Kidney (tissue), 14 donors: ENCODE results near the gene GFPT2. TPM values are rescaled to one million over a fixed set of nuclear protein-coding genes. Genes with fewer than 3 reads are reported as not detected.
A peak's percentile ranks its signal among the peaks of the same experiment; 100 is the strongest.

Experiments used
- DNase-seq, 5 donors: peaks; one replicate each; pipeline ENCODE4 v3.0.0-alpha.2; 2013 to 2020
- FAIRE-seq: peaks from 2 replicates; lab custom pipeline; 2012; peaks lifted over from hg19 to GRCh38; lab: Jason Lieb, UNC
- H3K27ac ChIP-seq, 2 donors: one replicate each; pipeline ENCODE4 v1.7.0; 2013; ENCODE audit warnings: low read depth in 2 of 2, low read length in 2 of 2, inconsistent platforms in 1 of 2
- H3K27me3 ChIP-seq: one replicate; pipeline ENCODE4 v1.7.1; 2013; ENCODE audit warnings: low read length, inconsistent platforms; ENCODE audit not compliant: control insufficient read depth, insufficient read depth
- H3K36me3 ChIP-seq, 3 donors: one replicate each; pipeline versions ENCODE4 v1.7.0 to v1.7.1; 2013; ENCODE audit warnings: low read length in 3 of 3, control low read depth in 1 of 3, inconsistent platforms in 1 of 3; ENCODE audit not compliant: insufficient read depth in 3 of 3, control insufficient read depth in 2 of 3
- H3K4me1 ChIP-seq, 3 donors: one replicate each; pipeline versions ENCODE4 v1.7.0 to v1.7.1; 2013; ENCODE audit warnings: low read length in 3 of 3, inconsistent platforms in 1 of 3, low read depth in 1 of 3; ENCODE audit not compliant: control insufficient read depth in 2 of 3, insufficient read depth in 2 of 3
- H3K4me3 ChIP-seq, 3 donors: one replicate each; pipeline versions ENCODE4 v1.7.0 to v1.8.1; 2013; ENCODE audit warnings: low read length in 3 of 3, control low read depth in 1 of 3, inconsistent platforms in 1 of 3
- H3K9ac ChIP-seq, 3 donors: one replicate each; pipeline versions ENCODE4 v1.7.0 to v1.7.1; 2013; ENCODE audit warnings: low read length in 3 of 3, control low read depth in 1 of 3, inconsistent platforms in 1 of 3
- H3K9me3 ChIP-seq, 3 donors: one replicate each; pipeline versions ENCODE4 v1.7.0 to v1.7.1; 2013; ENCODE audit warnings: low read length in 3 of 3, control low read depth in 1 of 3, inconsistent platforms in 1 of 3; ENCODE audit not compliant: control insufficient read depth in 2 of 3, insufficient read depth in 1 of 3
- CTCF ChIP-seq: IDR thresholded peaks from 3 replicates; pipeline ENCODE4 v1.5.1; 2012; ENCODE audit warnings: mild to moderate bottlenecking, moderate library complexity, borderline replicate concordance; ENCODE audit not compliant: insufficient read depth; ENCODE audit errors: extremely low read depth
- intact Hi-C: fragments of 100-400 bp; cut with DNase I; formaldehyde crosslinking; loops from one replicate; pipeline ENCODE4 v1.11.1; 2022
- polyA plus RNA-seq: library from polyadenylated mRNA; stranded (reverse); fragments of 350-450 nt; fragmentation: Illumina TruSeq; extraction: RNeasy Lipid Tissue Mini Kit (QIAGEN cat#74804); gene quantifications from one replicate; pipeline ENCODE4 v1.2.3, GENCODE V29; 2014; ENCODE audit warnings: low read depth, low replicate concordance; ENCODE audit not compliant: insufficient read depth
- total RNA-seq: library from RNA; stranded (reverse); fragmentation: NEBNext Ultra II Directional; extraction: Animal tissue kit (Norgen Biotek cat#: 25700); gene quantifications from one replicate; pipeline ENCODE4 v1.2.1, GENCODE V29; 2021
- donor health status: control.
- donor health status: control.
- donor health status: control.
- donor health status: control.
- donor health status: control.
- donor health status: DM: yes; HTN: yes; CAD: no.
- donor health status: Normal renal cell carcinoma (clear cell type).

The GFPT2 gene
- total and polyA plus RNA-seq, 2 donors from 2014 or later = 2.7 to 15.9 TPM

GRCh38 chr5:180339583-180340183 is 13.5 kb downstream of the GFPT2 start:
- H3K9ac ChIP-seq = no peak overlapping the region
- H3K27me3 ChIP-seq = no peaks in the 10 kb centered on the region
- H3K36me3 ChIP-seq = no peaks in the 10 kb centered on the region
- intact Hi-C loops = no loop called here
- DNase-seq = peak in 1 of 5 donors; percentile 37
- H3K27ac ChIP-seq = no peak overlapping the region
- H3K9me3 ChIP-seq = no peaks in the 10 kb centered on the region
- H3K4me1 ChIP-seq = no peaks in the 10 kb centered on the region
- no peak for TF ChIP-seq CTCF
- no peak for FAIRE-seq
- no peak overlapping the region for H3K4me3 ChIP-seq

- FAIRE-seq (no peak), DNase-seq (peak in 1 of 5 donors; percentile 22)
- Histone ChIP-seq H3K9me3 (no peaks in the 10 kb centered on the region), H3K9ac (no peak overlapping the region), H3K36me3 (no peaks in the 10 kb centered on the region), H3K4me1 (no peaks in the 10 kb centered on the region), H3K4me3 (no peak overlapping the region), H3K27ac (no peak overlapping the region), H3K27me3 (no peaks in the 10 kb centered on the region)
- intact Hi-C loops = no loop called here
- no peak for TF ChIP-seq CTCF
These were observed 15.0 kb downstream of the GFPT2 start for GRCh38 chr5:180338001-180338707.

GRCh38 chr5:180336234-180337020 is 16.7 kb downstream of the GFPT2 start:
- H3K9ac ChIP-seq = no peak overlapping the region
- no peak for TF ChIP-seq CTCF
- no peaks in the 10 kb centered on the region for H3K27me3 ChIP-seq
- H3K27ac ChIP-seq = no peak overlapping the region
- DNase-seq = peak in 1 of 5 donors; percentile 58
- H3K36me3 ChIP-seq = no peaks in the 10 kb centered on the region
- no peak for FAIRE-seq
- no peaks in the 10 kb centered on the region for H3K4me1 ChIP-seq
- H3K4me3 ChIP-seq = no peak overlapping the region
- H3K9me3 ChIP-seq = no peaks in the 10 kb centered on the region
- intact Hi-C loops = no loop called here
